ELR (cell line): ENCODE results near the gene NXPE1.

Experiments used
- DNase-seq: peaks from one replicate; pipeline ENCODE4 v3.0.0-alpha.2; 2015; ENCODE audit warnings: low read depth

NXPE1 gene

GRCh38 chr11:114562166-114562916 is 2.7 kb upstream of the NXPE1 start:
- DNase-seq: no peak

- DNase-seq: no peak
Observed at GRCh38 chr11:114556135-114556534, 3.5 kb downstream of the NXPE1 start.

- peak; percentile 12 for DNase-seq
Observed at GRCh38 chr11:114553642-114554041, 6.0 kb downstream of the NXPE1 start.

- no peak for DNase-seq
Observed at GRCh38 chr11:114551060-114551459, 8.6 kb downstream of the NXPE1 start.

GRCh38 chr11:114525682-114526081 is 34.0 kb downstream of the NXPE1 start:
- no peak for DNase-seq

GRCh38 chr11:114524122-114524521 is 35.6 kb downstream of the NXPE1 start:
- no peak for DNase-seq

GRCh38 chr11:114522818-114523217 is 36.9 kb downstream of the NXPE1 start:
- no peak for DNase-seq

GRCh38 chr11:114511538-114511937 is 48.1 kb downstream of the NXPE1 start:
- DNase-seq: no peak

GRCh38 chr11:114511079-114511478 is 48.6 kb downstream of the NXPE1 start:
- no peak for DNase-seq

GRCh38 chr11:114501901-114502300 is 57.8 kb downstream of the NXPE1 start:
- peak; percentile 21 for DNase-seq

GRCh38 chr11:114499756-114500155 is 59.9 kb downstream of the NXPE1 start:
- DNase-seq: no peak

- peak; percentile 3 for DNase-seq
Observed at GRCh38 chr11:114496915-114497314, 62.8 kb downstream of the NXPE1 start.

GRCh38 chr11:114483929-114484328 is 75.8 kb downstream of the NXPE1 start:
- no peak for DNase-seq

GRCh38 chr11:114482114-114482513 is 77.6 kb downstream of the NXPE1 start:
- no peak for DNase-seq

GRCh38 chr11:114479331-114479730 is 80.3 kb downstream of the NXPE1 start:
- peak; percentile 38 for DNase-seq

- peak; percentile 33 for DNase-seq
Observed at GRCh38 chr11:114478768-114479167, 80.9 kb downstream of the NXPE1 start.

GRCh38 chr11:114478001-114478410 is 81.7 kb downstream of the NXPE1 start:
- no peak for DNase-seq

GRCh38 chr11:114472661-114473060 is 87.0 kb downstream of the NXPE1 start:
- no peak for DNase-seq
